Activated CD8-positive, alpha-beta memory T cell treated with anti-CD3 and anti-CD28 coated beads for 1 hour (primary cell): Measurements from ENCODE around the gene MYEOV.

Experiments used
- DNase-seq, 2 donors: peaks; one replicate each; pipeline ENCODE4 v3.0.0-alpha.2; 2020; ENCODE audit warnings: low read depth in 1 of 2; ENCODE audit errors: extremely low read depth in 1 of 2

The MYEOV gene

GRCh38 chr11:69301081-69301454 is 7.1 kb downstream of the MYEOV start:
- no peak for DNase-seq

GRCh38 chr11:69301455-69302401 is 7.8 kb downstream of the MYEOV start:
- no peak for DNase-seq

DNA sequence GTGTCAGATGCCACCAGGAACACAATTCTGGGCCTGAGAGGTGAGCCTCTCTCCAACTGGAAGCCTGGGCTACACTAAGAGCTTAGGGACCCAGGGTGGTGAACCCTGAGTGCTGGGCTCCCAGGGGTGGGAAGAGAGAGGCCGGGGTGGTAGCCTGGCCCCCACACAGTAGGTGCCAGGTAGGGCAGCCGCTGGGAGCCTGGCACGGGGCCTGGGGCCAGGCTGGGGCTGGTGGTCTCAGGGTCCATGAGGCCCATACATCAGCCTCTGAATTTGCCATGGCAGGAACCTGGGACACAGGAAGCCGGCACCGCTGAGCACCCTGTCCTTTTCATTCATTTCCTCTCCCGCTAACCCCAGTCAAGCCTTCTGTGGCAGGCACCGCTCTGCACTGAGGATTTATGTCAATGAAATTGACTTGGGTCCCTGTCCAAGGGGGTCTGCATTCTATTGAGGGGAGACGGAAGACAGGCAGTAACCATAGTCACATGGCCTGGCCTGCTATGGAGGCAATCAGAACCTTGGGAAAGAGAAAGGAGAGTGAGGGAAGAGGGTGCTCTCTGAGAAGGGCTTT is 8.6 kb downstream of the MYEOV start:
- no peak for DNase-seq

DNA sequence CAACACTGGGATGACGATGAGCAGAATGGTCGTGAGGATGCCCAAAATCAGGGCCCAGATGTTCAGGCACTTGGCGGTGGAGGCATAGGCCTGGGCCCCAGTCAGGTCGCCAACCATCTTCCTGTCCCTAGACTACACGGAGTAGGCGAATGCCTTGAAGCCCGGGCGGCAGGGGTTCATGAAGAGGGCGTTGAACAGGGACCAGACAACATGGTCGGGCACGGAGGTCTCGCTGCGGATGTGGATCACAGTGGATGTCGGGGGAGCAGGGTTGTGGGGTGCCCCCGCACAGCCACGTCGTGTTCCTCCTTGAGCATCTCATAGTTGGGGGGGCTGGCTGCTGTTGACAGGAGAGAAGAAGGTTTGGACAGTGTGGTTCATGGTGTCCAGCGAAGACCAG is 9.5 kb downstream of the MYEOV start:
- no peak for DNase-seq

DNA sequence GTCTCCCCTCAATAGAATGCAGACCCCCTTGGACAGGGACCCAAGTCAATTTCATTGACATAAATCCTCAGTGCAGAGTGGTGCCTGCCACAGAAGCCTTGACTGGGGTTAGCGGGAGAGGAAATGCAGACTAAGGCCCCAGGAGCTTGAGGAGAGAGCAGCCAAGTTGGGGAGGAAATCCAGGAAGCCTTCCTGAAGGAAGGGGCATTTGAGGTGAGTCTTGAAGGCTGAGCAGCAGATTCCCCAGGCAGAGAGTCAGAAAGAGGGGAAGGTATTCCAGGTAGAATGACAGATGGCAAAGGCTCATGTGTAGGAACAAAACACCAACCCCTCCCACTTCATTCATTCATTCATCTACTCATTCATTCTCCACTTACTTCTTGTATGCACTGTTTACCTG is 10.3 kb downstream of the MYEOV start:
- no peak for DNase-seq

DNA sequence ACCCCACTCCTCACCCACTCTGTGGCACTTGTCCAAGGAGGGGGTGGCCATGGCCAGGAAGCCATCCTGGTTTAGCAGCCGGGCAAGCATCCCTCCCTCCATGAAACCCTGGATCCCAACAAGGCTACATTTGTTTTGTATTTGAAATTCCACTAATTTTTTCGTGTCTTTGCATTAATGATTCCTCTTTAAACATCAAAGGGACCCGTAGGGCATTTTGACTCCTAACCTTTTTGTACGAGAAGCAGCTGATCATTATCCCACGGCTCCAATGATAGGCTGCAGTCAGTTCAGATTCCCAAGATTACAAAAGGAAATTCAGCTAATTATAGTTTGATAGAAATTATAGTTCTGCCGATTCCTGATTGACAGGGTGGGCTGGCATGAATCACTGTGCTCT is 10.7 kb downstream of the MYEOV start:
- no peak for DNase-seq

DNA sequence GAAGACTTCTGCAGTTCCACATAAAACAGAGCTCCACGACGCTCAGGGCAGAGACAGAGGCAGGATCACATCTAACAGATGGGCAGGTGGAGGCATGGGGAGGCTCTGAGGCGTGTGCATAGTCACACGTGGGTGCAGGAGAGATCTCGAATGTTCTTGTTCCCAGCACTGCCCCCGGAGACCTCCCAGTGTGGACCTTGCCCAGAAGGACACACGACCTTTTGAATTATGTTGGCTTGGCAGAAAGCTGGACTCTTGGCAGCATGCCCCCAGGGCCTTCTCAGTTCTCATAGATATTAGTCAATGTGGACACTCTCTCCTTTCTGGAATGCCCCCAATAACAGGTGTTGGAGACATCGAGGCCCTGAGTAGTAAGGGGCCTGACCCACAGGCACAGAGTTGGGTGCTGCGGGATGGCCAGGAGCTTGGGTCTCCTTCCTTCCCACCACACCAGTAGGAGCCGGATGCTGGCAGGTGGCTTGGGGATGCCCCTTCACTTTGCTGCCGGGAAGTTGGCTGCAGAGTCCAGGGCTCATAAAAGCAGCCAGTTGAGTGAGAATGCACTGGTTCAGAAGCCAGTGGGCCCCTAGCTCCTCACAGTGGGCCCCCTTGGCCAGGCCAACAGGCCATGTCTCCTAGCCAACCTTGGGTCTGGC is 12.1 kb downstream of the MYEOV start:
- DNase-seq = no peak

DNA sequence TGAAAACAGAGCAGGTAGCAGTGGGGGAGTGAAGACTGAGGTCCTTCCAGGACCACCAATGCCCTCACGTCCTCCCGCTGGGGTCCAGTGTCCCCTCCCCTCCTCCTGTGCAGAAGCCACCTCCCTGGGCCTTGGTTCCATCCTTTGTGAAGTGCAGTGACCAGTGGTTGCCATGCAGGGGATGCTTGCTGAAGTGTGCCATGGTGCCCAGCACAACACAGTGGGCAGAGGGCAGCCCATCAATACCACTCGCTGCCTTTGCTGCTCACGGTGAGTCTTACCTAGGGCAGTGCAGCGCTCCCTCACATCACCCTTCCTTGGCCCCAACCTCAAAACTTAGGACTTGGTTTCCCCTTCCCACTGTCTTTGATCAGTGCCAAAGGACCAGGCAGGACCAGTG is 12.9 kb downstream of the MYEOV start:
- DNase-seq = no peak

GRCh38 chr11:69307421-69307820 is 13.5 kb downstream of the MYEOV start:
- DNase-seq = no peak

DNA sequence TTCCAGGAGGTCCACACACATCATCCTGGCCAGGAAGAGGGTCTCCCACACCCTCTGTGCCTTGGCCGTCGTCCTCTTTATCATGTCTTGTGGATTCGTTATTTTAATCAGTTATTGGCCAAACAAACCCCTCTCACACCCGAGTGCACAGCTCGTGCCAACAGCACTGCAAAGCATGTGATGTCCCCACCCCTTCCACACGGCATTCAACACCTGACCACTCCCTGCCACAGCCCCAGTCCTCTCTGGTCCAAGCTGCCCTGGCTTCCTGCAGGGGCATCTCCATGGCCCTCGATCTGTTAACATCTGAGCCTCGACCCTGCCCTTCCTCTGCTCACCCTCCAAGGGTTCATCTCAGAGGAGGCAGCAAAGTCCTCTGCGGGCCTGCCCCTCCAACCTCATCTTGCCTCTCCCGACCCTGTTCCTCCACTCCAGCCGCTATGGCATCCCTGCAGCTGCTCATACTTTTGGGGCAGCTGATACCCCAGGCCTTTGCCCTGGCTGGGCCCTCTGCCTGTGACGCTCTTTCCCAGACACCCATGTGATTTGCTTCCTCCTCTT is 14.0 kb downstream of the MYEOV start:
- no peak for DNase-seq

DNA sequence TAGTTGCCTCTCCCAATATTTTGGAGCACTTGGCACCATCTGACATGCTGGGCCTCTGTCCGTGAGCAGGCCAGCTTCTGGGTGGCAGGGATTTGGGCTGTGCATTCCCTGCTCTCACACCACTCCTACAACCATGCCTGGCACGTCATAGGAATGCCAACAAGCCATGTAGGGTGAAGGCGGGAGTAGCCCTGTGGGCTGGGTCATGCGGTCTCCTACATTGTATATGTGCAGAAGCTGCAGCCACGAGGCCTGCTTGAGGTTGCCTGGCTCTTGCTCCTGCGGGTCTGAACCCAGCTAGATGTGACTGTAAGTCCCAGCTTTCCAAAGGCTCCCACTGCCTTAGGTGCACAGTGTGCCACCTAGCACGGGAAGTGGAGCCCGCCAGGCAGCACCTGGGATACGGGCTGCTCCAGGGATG is 14.5 kb downstream of the MYEOV start:
- DNase-seq = no peak

- no peak for DNase-seq
Observed at GRCh38 chr11:69308936-69309615, 15.1 kb downstream of the MYEOV start.

- DNase-seq = no peak
Observed at GRCh38 chr11:69309631-69310280, 15.8 kb downstream of the MYEOV start.

DNA sequence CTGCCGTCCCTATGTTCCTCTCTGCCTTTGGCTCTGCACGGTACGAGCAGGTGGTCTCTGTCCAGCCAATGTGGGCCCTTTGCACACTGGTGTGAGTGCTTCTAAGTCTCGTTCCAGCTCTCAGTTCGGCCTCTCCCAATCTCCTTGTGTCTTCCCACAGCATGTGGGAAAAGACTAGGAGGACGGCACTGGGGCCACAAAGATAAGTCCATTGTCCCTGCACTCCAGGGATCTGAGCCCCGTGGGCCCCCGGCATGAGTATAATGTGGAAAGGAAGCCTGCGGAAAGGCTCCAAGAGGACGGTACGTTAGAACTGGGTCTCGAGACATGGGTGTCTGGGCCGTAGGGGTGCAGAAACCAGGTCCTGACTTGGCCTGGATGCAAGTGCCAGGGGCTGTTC is 16.4 kb downstream of the MYEOV start:
- no peak for DNase-seq

DNA sequence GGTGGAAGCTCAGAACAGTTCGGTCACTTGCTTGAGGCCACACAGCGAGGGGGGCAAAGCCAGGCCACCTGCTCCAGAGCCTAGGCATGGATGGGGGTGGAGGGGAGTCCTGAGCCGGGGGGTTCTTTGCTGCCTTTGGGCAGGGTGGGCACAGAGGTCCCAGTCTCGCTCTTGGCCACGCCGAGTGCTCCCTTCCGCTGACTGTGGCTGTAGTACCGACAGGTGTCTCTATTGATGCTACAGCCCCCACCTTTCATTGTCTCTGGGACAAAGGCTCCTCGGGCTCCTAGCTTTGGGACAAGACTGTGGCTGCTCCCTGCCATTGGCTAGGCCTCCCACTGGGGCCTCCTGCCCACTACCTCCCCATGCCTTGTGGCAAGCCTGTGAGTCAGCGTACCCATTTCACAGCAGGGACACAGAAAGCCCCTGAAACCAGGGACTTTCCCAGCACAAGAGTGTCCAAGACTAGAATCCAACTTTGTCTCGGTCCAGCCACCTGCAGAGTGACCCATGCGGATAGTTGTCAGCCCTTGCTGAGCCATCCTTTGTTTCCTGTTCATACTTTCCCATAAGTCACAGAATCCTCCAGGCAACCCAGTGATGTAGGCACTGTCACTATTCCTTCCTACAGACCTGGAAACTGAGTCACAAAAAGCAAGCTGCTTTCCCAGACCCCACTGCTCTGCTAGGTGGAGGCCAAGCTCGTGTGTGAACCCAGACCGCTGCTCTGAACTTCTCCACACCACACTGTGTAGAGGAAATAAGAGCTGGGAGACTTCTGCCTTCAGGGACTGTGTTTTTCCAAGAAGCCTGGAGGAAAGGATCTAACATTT is 17.2 kb downstream of the MYEOV start:
- no peak for DNase-seq

GRCh38 chr11:69311767-69312385 is 17.9 kb downstream of the MYEOV start:
- no peak for DNase-seq

DNA sequence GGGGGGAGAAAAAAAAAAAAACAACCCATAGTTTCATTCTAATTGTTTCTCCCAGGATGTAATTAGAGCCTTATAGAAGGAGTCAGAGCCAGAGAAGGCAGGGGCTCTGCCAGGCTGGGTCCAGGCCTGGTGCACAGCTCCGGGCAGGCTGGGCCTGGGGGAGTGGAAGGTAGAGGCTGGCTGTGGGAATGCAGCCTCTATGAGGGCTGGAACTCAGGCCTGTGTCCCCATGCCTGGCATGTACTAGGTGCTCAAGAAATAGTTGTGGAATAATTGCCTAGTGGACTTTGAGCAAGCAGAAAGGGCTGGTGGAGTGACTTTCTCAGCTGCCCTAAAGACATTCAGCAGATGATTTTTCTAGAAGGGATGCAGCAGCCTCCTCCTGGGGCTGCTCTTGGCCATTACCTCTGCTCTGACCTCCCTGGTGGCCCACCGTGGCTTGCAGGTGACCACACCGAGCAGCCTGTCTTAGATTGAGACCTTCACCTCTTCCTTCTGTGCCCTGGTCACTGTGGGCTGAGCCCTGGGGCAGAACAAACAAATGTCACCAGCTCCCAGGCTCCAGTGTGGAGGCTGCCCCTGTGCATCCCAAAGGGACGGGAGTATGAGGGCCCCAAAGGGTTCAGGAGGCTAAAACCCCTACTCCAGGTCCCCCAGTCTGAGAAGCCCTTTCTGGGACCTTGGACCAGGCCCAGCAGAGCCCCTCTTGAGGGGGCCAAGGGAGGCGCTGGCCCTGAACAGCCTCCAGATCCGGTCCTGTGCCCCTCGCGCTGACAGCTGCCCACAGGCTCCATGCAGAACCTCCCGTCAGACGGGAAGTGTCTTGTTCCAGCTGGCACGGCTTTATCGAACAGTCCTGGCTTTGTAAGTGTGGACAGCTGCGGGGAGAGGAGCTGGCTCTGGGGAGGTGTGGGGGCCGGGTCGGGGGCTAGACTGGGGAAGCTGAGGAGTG is 18.8 kb downstream of the MYEOV start:
- no peak for DNase-seq

- no peak for DNase-seq
Observed at GRCh38 chr11:69313992-69314391, 20.0 kb downstream of the MYEOV start.
